Thymus (tissue), 11 donors: ENCODE results near the gene ATF4. TPM values are rescaled to one million over a fixed set of nuclear protein-coding genes. Genes with fewer than 3 reads are reported as not detected.

ENCODE experiments used
- DNase-seq, 9 donors: peaks; one replicate each; pipeline ENCODE4 v3.0.0-alpha.2; 2013; ENCODE audit warnings: low spot score in 9 of 9, low read depth in 6 of 9, missing footprints in 1 of 9
- H3K27ac ChIP-seq, 2 donors: one replicate each; pipeline ENCODE4 v1.5.1; 2013; ENCODE audit warnings: control low read depth in 1 of 2, low read depth in 1 of 2, low read length in 1 of 2, mild to moderate bottlenecking in 1 of 2, moderate library complexity in 1 of 2
- H3K27me3 ChIP-seq, 2 donors: one replicate each; pipeline ENCODE4 v1.5.1; 2013; ENCODE audit warnings: low read length in 1 of 2; ENCODE audit not compliant: control insufficient read depth in 2 of 2, insufficient read depth in 1 of 2
- H3K36me3 ChIP-seq, 2 donors: one replicate each; pipeline ENCODE4 v1.5.1; 2013; ENCODE audit warnings: low read length in 1 of 2, mild to moderate bottlenecking in 1 of 2, moderate library complexity in 1 of 2; ENCODE audit not compliant: control insufficient read depth in 2 of 2, insufficient read depth in 2 of 2
- H3K4me1 ChIP-seq, 2 donors: one replicate each; pipeline ENCODE4 v1.5.1; 2013; ENCODE audit warnings: low read length in 2 of 2; ENCODE audit not compliant: control insufficient read depth in 2 of 2, insufficient read depth in 2 of 2
- H3K4me3 ChIP-seq, 2 donors: one replicate each; pipeline ENCODE4 v1.5.1; 2013; ENCODE audit warnings: low read length in 2 of 2, control low read depth in 1 of 2, mild to moderate bottlenecking in 1 of 2
- H3K9me3 ChIP-seq, 2 donors: one replicate each; pipeline ENCODE4 v1.5.1; 2013; ENCODE audit warnings: low read length in 1 of 2, mild to moderate bottlenecking in 1 of 2; ENCODE audit not compliant: control insufficient read depth in 2 of 2, insufficient read depth in 1 of 2
- WGBS: extraction: QIAGEN DNeasy Blood & Tissue Kit; methylation state at CpG from one replicate; pipeline ENCODE4 v1.1.7; 2013; 5-methylcytosine and 5-hydroxymethylcytosine counted together
- polyA plus RNA-seq: library from polyadenylated mRNA; stranded (reverse); fragments of 200-250 nt; gene quantifications from one replicate; pipeline ENCODE4 v1.2.3, GENCODE V29; 2013
- total RNA-seq: library from RNA; stranded (reverse); fragments of 120-200 nt; gene quantifications from one replicate; pipeline ENCODE4 v1.2.4, GENCODE V29; 2013
- donor health status: healthy.

The ATF4 gene
- total and polyA plus RNA-seq, 2 donors, result 289 to 520 TPM

DNA sequence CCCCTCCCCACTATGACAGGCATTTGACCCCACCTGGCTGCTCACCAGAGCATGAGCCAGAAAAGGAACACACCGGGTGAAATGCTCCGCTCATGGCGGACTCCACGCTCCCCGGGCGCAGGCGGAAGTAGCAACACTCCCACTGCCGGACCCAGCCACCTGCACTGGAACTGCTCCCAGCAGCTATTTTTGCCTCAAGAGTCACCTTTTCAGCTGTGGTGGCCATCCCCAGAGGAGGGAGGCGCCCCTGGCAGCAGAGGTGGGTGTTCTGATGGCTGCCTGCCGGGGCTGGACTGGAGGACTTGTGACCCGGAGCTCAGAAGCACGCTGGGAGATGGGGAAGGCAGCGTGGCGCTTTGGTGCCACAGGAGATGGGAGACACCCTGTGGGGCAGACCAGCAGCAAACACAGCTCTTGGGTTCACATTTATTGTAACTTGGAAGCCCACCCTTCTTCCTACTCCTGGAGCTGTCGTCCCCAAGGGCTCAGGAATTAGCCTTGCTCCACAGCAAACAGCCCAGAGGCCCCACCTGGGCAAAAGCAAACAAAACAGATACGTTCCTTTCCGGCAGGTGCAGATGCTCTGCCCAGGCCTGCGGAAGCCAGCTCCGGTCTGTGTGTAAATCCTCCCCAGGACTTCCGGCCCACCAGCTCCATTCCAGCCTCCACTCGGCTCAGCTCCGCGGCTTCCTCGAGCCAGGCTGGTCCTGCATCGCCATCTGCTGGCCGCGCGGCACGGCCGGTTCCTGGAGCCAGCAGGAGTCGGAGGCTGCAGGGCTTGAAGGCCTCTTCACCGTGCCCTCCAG is 8.5 kb downstream of the ATF4 start:
- Histone ChIP-seq H3K27me3 (no peaks in the 10 kb centered on the region), H3K4me1 (peaks cover 35 to 91% of the 10 kb centered on the region in 2 donors), H3K9me3 (peaks cover 0 to 6% of the 10 kb centered on the region in 2 donors), H3K27ac (peak overlapping the region; percentile 79 to 92), H3K36me3 (peaks cover 43 to 65% of the 10 kb centered on the region in 2 donors), H3K4me3 (peak overlapping the region; percentile 14 to 17)
- DNase-seq, result peak; percentile 86 to 96 (median 88)
- 41% methylated on average over 32 of the region's 32 CpGs for WGBS

DNA sequence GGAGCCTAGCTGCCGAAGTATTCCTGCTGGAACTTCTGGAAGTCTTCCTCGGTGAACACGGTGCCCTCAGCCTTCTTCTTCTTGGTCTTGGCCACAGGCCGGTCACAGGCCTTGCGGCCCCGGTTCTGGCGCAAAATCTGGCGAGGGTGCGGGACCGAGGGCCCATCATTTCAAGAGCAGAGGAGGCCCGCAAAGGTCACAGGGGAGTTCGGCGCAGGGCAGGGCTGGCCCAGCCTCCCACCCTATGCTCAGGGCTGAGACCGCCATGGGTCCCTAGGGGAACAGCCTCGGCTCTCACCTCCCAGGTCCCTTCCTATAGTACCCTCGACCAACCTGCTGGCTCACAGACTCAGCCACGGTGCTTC is 9.1 kb downstream of the ATF4 start:
- Histone ChIP-seq H3K4me1 (peaks cover 35 to 89% of the 10 kb centered on the region in 2 donors), H3K27me3 (no peaks in the 10 kb centered on the region), H3K27ac (peak overlapping the region in 1 of 2 donors; percentile 41), H3K4me3 (peak overlapping the region in 1 of 2 donors; percentile 14), H3K9me3 (peaks cover 0 to 6% of the 10 kb centered on the region in 2 donors), H3K36me3 (peaks cover 38 to 59% of the 10 kb centered on the region in 2 donors)
- no peak for DNase-seq
- WGBS, result 76% methylated on average over 17 of the region's 17 CpGs

DNA sequence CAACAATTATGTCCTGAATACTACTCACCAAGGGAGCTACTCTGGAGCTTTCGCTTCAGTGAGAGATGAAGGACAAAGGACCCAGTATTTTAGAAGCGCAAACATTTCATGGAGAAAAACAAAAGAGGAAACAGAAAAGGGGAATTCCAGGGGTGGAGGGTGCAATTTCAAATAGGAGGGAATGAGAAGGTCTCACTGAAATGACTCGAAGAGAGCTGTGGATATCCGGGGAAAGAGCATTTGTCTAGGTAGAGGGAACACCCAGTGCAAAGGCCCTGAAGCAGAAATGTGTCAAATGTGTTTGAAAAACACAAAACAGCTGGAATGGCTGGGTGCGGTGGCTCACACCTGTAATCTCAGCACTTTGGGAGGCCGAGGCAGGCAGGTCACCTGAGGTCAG is 9.8 kb downstream of the ATF4 start:
- Histone ChIP-seq H3K36me3 (peaks cover 34 to 52% of the 10 kb centered on the region in 2 donors), H3K27ac (no peak overlapping the region), H3K27me3 (no peaks in the 10 kb centered on the region), H3K4me3 (no peak overlapping the region), H3K4me1 (peaks cover 38 to 89% of the 10 kb centered on the region in 2 donors), H3K9me3 (peaks cover 0 to 6% of the 10 kb centered on the region in 2 donors)
- WGBS, result 92% methylated on average over 6 of the region's 6 CpGs
- DNase-seq, result no peak

DNA sequence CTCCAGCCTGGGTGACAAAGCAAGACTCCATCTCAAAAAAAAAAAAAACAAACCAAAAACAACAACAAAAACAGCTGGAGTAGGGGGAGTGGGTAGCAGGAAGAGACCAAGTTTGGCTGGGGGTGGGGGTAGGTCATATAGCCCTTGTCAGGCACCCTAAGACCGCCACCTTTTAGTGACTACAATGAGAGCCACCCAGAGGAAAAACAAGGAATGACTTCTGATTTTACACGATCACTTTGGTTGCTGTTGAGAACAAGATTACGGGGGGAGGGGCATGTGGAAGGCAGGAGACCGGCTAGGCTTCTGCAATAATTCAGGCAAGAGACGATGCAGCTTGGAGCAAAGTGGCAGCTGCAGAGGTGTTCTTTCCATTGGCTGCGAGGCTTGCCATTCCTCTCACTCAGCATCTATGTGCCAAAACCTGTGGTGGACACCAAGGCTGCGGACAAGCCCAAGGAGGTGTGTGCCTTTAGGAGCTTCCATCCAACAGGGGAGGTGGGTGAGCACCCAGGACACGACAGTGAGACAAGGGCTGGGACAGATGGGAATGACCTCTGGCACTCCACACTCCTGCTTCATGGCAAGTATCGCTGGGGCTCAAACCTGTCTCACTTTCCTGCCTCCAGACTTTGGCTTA is 10.4 kb downstream of the ATF4 start:
- Histone ChIP-seq H3K4me1 (peaks cover 35 to 84% of the 10 kb centered on the region in 2 donors), H3K4me3 (peak overlapping the region in 1 of 2 donors; percentile 72), H3K36me3 (peaks cover 28 to 47% of the 10 kb centered on the region in 2 donors), H3K27me3 (peaks cover 0 to 2% of the 10 kb centered on the region in 2 donors), H3K9me3 (peaks cover 0 to 6% of the 10 kb centered on the region in 2 donors), H3K27ac (no peak overlapping the region)
- WGBS, result 68% methylated on average over 9 of the region's 9 CpGs
- DNase-seq, result peak in 1 of 9 donors; percentile 61

DNA sequence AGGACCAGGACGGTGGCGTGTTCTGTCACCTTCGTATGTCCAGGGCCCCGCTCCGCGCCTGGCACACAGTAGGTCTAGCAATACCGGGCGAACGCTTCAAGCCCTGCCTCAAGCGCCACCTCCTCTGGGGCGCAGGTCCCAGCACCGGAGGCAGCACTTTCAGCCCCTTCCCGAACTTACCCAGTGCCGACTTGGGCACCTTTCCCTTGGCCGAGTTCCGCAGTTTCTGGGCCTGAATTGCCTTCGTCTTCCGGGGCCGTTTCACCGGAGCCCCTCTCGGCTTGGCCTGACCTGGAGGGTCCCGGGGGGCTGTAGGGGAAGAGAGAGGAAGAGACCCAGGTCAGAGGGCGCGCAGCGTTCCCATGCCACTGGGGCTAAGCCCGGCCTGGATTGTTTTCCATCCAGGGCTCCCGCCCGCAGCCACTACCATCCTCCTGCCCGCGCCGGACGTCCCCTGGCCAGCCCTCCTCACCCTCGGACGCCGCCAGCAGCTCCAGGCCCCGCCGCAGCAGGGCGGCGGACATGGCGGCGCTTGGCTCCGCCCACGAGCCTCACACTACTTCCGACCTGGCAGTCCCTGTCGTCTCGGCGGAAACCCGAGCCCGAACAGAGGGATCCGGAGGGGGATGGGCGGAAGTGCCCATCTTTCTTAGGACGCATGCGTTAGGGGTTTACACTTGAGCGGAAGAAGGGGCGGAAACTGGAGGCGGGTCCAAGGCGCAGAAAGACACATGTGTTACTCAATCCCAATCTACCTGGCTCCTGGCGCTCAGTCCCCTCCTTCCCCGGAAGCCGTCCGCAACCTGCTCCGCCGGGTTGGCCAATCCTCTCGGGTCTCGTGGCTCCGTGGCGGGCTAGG is 12.1 kb downstream of the ATF4 start, which contains the start of gene RPS19BP1:
RPS19BP1 (minus strand) TSS at position 534 of the 859 bp plus-strand sequence; CDS start at position 524, 10 bp downstream.
- DNase-seq, result peak; percentile 99 to 100 (median 100)
- H3K36me3 ChIP-seq, result peaks cover 24 to 39% of the 10 kb centered on the region in 2 donors
- peaks cover 0 to 3% of the 10 kb centered on the region in 2 donors for H3K27me3 ChIP-seq
- H3K27ac ChIP-seq, result peak within 1 kb of the TSS; percentile 84 to 85
- peak within 1 kb of the TSS; percentile 66 to 72 for H3K4me3 ChIP-seq
- no peaks in the 10 kb centered on the region for H3K9me3 ChIP-seq
- under 1% methylated on average over 67 of the region's 67 CpGs for WGBS
- H3K4me1 ChIP-seq, result peaks cover 31 to 68% of the 10 kb centered on the region in 2 donors

DNA sequence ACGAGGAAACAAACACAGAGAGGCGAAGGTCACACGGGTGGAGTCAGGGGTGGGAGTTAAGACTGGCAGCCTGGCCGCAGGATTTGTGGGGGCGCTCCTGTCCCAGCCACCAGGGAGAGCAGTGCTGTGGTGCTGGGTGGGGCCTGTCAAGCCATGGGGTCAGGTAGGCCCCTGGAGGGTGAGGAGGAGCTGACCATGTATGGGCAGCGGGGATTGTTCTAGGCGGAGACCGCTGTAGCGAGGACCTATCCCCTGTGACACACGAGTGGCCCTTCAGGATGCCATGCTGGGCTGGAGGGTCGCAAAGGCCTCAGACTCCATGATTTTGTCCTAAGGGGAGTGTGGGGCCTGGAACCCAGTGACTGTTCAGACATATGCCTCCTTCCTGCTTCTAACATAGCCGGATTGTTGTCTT is 13.7 kb downstream of the ATF4 start:
- no peak for DNase-seq
- H3K4me3 ChIP-seq, result no peak overlapping the region
- 95% methylated on average over 12 of the region's 12 CpGs for WGBS
- H3K27ac ChIP-seq, result no peak overlapping the region
- H3K4me1 ChIP-seq, result peaks cover 24 to 51% of the 10 kb centered on the region in 2 donors
- peaks cover 8 to 23% of the 10 kb centered on the region in 2 donors for H3K36me3 ChIP-seq
- H3K27me3 ChIP-seq, result peaks cover 0 to 5% of the 10 kb centered on the region in 2 donors
- no peaks in the 10 kb centered on the region for H3K9me3 ChIP-seq

DNA sequence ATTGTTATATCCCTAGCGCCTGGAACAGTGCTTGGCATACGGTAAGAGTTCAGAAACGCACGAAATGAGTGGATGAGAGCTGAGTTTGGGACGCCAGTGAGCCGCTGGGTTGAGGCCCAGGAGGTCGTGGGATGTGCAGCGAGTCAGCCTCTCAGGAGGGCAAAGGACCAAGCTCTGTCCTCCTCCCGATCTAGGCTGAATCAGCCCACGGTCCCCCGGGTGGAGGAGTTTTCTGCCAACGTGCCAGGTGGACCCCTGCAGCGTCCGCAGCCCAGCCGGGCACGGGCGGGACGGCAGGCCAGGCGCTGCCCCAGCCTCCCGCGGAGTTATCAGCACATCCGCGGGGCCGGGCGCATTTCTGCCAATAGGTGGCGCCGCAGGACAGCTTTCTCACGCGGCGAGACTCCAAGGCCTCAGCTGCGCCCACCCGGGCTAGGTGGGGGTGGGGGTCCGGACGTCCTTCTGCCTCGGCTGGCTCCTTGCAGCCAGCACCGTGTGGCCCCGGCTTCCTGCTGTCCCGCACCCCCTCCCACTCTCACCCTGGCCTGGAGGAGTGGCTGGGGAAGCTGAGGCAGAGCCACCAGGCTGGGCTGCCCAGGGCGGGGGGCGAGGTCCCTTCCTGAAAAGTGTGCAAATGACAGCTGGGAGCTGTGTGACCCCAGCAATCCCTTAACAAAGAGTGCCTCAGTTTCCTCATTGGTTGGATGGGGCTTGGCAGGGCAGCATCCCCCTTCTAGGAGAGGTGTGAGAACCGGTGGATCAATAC is 14.4 kb downstream of the ATF4 start:
- Histone ChIP-seq H3K27ac (no peak overlapping the region), H3K4me3 (no peak overlapping the region), H3K4me1 (peaks cover 18 to 44% of the 10 kb centered on the region in 2 donors), H3K27me3 (peaks cover 0 to 5% of the 10 kb centered on the region in 2 donors), H3K36me3 (peaks cover 3 to 17% of the 10 kb centered on the region in 2 donors), H3K9me3 (no peaks in the 10 kb centered on the region)
- peak in 4 of 9 donors; percentile 77 to 85 (median 81) for DNase-seq
- WGBS, result 19% methylated on average over 41 of the region's 41 CpGs

DNA sequence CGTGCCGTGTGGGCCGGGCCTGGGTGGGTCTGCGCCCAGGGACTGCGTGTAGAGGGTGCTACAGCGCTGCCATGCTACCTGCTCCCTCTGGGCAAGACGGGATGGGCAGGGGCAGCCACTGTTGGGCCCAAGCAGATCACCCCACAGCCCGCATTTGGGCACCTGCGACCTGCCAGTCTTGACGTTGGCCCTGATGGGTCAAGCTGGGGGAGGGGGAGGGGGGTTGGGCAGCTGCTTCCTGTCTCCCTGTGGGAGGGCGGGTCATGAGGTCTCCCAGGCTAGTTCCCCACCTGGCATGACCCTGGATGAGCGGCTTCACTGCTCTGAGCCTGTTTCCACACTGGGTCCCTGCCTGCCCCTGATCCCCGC is 15.0 kb downstream of the ATF4 start:
- Histone ChIP-seq H3K4me3 (no peak overlapping the region), H3K36me3 (peaks cover 0 to 12% of the 10 kb centered on the region in 2 donors), H3K27me3 (peaks cover 0 to 9% of the 10 kb centered on the region in 2 donors), H3K4me1 (peaks cover 13 to 39% of the 10 kb centered on the region in 2 donors), H3K9me3 (peaks cover 0 to 4% of the 10 kb centered on the region in 2 donors), H3K27ac (no peak overlapping the region)
- WGBS, result 65% methylated on average over 13 of the region's 13 CpGs
- DNase-seq, result no peak
